ENCODE results near the gene KLRF1.

The KLRF1 gene

GRCh38 chr12:9858135-9858534, 30.9 kb downstream of the KLRF1 start:
- no peak for TF ChIP-seq HDGF (IDR thresholded peaks at IDR 0.05; ENCODE audit: borderline replicate concordance)
- TF ChIP-seq LEF1 (IDR thresholded peaks at IDR 0.05; ENCODE audit: borderline replicate concordance): no peak
- no peak for TF ChIP-seq TARDBP (IDR thresholded peaks at IDR 0.05)
- no peak for TF ChIP-seq FOXA1 (IDR thresholded peaks at IDR 0.05)
- ChIA-PET CTCF (no interaction called here), POLR2A (no interaction called here)
- no peak for DNase-seq (ENCODE audit: extremely low spot score)

GRCh38 chr12:9864913-9865675, 37.8 kb downstream of the KLRF1 start:
- CTCF ChIA-PET: no interaction called here
- TF ChIP-seq ZNF384 (IDR thresholded peaks at IDR 0.05): no peak
- TF ChIP-seq CTBP1 (IDR thresholded peaks at IDR 0.05; ENCODE audit: borderline replicate concordance): no peak
- TF ChIP-seq TARDBP (IDR thresholded peaks at IDR 0.05): no peak
- TF ChIP-seq HDGF (IDR thresholded peaks at IDR 0.05; ENCODE audit: borderline replicate concordance): no peak
- TF ChIP-seq LEF1 (IDR thresholded peaks at IDR 0.05; ENCODE audit: borderline replicate concordance): no peak
- TF ChIP-seq NFRKB (IDR thresholded peaks at IDR 0.05): no peak
- no peak for DNase-seq (ENCODE audit: extremely low spot score)
- POLR2A ChIA-PET: no interaction called here

GRCh38 chr12:9866860-9867269, 39.6 kb downstream of the KLRF1 start:
- TF ChIP-seq CTBP1 (IDR thresholded peaks at IDR 0.05; ENCODE audit: borderline replicate concordance) (no peak), TARDBP (IDR thresholded peaks at IDR 0.05) (no peak), FOXK2 (IDR thresholded peaks at IDR 0.05) (no peak), FOXA1 (IDR thresholded peaks at IDR 0.05) (no peak), SUZ12 (IDR thresholded peaks at IDR 0.05) (no peak), L3MBTL2 (conservative IDR thresholded peaks at IDR 0.05) (no peak), BHLHE40 (IDR thresholded peaks at IDR 0.05; ENCODE audit: borderline replicate concordance) (no peak), FOXM1 (IDR thresholded peaks at IDR 0.05; ENCODE audit: borderline replicate concordance) (no peak), HDGF (IDR thresholded peaks at IDR 0.05; ENCODE audit: borderline replicate concordance) (no peak), PKNOX1 (IDR thresholded peaks at IDR 0.05) (no peak), ZNF384 (IDR thresholded peaks at IDR 0.05) (no peak), SP1 (IDR thresholded peaks at IDR 0.05) (no peak), LEF1 (IDR thresholded peaks at IDR 0.05; ENCODE audit: borderline replicate concordance) (no peak), NFRKB (IDR thresholded peaks at IDR 0.05) (no peak), ELF4 (IDR thresholded peaks at IDR 0.05) (no peak), ARNT (IDR thresholded peaks at IDR 0.05) (no peak)
- CTCF ChIA-PET: no interaction called here
- no peak for DNase-seq (ENCODE audit: extremely low spot score)
- POLR2A ChIA-PET: no interaction called here

GRCh38 chr12:9867531-9867930, 40.2 kb downstream of the KLRF1 start:
- CTCF ChIA-PET: no interaction called here
- TF ChIP-seq CTBP1 (IDR thresholded peaks at IDR 0.05; ENCODE audit: borderline replicate concordance) (no peak), ARNT (IDR thresholded peaks at IDR 0.05) (no peak), BHLHE40 (IDR thresholded peaks at IDR 0.05; ENCODE audit: borderline replicate concordance) (no peak), LEF1 (IDR thresholded peaks at IDR 0.05; ENCODE audit: borderline replicate concordance) (no peak), PKNOX1 (IDR thresholded peaks at IDR 0.05) (no peak), NFRKB (IDR thresholded peaks at IDR 0.05) (no peak), FOXK2 (IDR thresholded peaks at IDR 0.05) (no peak), SP1 (IDR thresholded peaks at IDR 0.05) (no peak), ELF4 (IDR thresholded peaks at IDR 0.05) (no peak), ZNF384 (IDR thresholded peaks at IDR 0.05) (no peak), L3MBTL2 (conservative IDR thresholded peaks at IDR 0.05) (no peak), TARDBP (IDR thresholded peaks at IDR 0.05) (no peak), HDGF (IDR thresholded peaks at IDR 0.05; ENCODE audit: borderline replicate concordance) (no peak)
- DNase-seq (ENCODE audit: extremely low spot score): no peak
- POLR2A ChIA-PET: no interaction called here

- ChIA-PET POLR2A (no interaction called here), CTCF (interaction anchor here (0.7 kb wide), 1 partner anchor 624 kb away, joined by 3 read pairs; no protein-coding TSS in a partner anchor)
- TF ChIP-seq CTBP1 (IDR thresholded peaks at IDR 0.05; ENCODE audit: borderline replicate concordance) (no peak), NFRKB (IDR thresholded peaks at IDR 0.05) (no peak), HDGF (IDR thresholded peaks at IDR 0.05; ENCODE audit: borderline replicate concordance) (no peak), ELF4 (IDR thresholded peaks at IDR 0.05) (no peak), LEF1 (IDR thresholded peaks at IDR 0.05; ENCODE audit: borderline replicate concordance) (no peak)
- no peak for DNase-seq (ENCODE audit: extremely low spot score)
Observed at GRCh38 chr12:9868311-9868801, 41.1 kb downstream of the KLRF1 start.

GRCh38 chr12:9868951-9869306, 41.6 kb downstream of the KLRF1 start:
- ChIA-PET CTCF (interaction anchor here (0.7 kb wide), 1 partner anchor 623 kb away, joined by 3 read pairs; no protein-coding TSS in a partner anchor), POLR2A (no interaction called here)
- TF ChIP-seq ZNF384 (IDR thresholded peaks at IDR 0.05) (no peak), PKNOX1 (IDR thresholded peaks at IDR 0.05) (no peak), BHLHE40 (IDR thresholded peaks at IDR 0.05; ENCODE audit: borderline replicate concordance) (no peak), HDGF (IDR thresholded peaks at IDR 0.05; ENCODE audit: borderline replicate concordance) (no peak), SUZ12 (IDR thresholded peaks at IDR 0.05) (no peak), FOXK2 (IDR thresholded peaks at IDR 0.05) (no peak), NFRKB (IDR thresholded peaks at IDR 0.05) (no peak), LEF1 (IDR thresholded peaks at IDR 0.05; ENCODE audit: borderline replicate concordance) (no peak), FOXA1 (IDR thresholded peaks at IDR 0.05) (no peak)
- DNase-seq (ENCODE audit: extremely low spot score): no peak

All from HEK293T (cell line).